ENCODE data around the gene FAS.
A peak's percentile ranks its signal among the peaks of the same experiment; 100 is the strongest.

Gene FAS

GRCh38 chr10:88990384-88991160, at the start of gene FAS:
Gene FAS, plus strand, starts transcription at chr10:88990798. Its CDS starts 79 bp downstream, at chr10:88990877.
- DNase-seq: peak; percentile 89

DNA sequence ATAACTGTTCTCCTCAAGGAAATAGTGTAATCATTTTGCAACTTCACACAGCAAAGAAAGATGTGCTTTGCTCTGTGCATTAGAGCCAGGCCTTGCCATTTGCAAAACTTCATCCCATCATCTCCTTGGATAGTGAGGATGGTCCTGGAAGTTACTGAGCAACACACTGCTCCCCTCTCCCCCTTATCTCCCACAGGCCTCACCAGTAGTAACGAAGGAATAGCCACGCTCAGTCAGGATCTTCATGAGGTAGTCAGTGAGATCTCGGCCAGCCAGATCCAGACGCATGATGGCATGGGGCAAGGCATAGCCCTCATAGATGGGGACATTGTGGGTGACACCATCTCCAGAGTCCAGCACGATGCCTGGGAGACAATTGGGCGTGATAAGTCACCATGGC, 49.6 kb upstream of the FAS start:
- DNase-seq: no peak

DNA sequence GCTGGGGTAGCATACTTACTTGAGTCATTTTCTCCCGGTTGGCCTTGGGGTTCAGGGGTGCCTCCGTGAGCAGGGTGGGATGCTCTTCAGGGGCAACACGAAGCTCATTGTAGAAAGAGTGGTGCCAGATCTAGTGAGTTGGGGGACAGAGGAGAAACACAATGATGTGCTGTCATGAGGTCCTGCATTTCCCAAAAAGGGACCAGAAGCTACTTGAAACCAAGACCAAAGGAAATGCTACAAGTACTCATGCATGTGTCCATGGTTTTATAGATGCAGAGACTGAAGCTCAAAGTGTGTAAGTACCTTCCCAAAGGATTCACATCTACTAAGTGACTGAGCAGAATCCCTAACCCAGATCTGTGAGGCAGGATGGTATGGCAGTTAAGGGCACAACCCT, 46.8 kb upstream of the FAS start:
- DNase-seq: no peak

- DNase-seq: no peak
Measured at GRCh38 chr10:88944813-88945212, 45.8 kb upstream of the FAS start.

DNA sequence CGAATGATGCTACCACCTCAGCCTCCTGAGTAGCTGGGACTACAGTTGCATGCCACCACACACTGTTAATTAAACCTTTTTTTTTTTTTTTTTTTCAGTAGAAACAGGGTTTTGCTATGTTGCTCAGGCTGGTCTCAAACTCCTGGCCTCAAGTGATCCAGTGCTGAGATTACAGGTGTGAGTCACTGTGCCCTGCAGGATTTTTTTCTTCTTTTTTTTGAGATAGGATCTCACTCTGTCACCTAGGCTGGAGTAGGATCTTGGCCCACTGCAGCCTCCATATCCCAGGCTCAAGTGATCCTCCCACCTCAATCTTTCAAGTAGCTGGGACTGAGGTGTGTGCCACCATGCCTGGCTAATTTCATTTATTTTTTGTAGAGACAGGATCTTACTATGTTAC, 44.4 kb upstream of the FAS start:
- DNase-seq: no peak

DNA sequence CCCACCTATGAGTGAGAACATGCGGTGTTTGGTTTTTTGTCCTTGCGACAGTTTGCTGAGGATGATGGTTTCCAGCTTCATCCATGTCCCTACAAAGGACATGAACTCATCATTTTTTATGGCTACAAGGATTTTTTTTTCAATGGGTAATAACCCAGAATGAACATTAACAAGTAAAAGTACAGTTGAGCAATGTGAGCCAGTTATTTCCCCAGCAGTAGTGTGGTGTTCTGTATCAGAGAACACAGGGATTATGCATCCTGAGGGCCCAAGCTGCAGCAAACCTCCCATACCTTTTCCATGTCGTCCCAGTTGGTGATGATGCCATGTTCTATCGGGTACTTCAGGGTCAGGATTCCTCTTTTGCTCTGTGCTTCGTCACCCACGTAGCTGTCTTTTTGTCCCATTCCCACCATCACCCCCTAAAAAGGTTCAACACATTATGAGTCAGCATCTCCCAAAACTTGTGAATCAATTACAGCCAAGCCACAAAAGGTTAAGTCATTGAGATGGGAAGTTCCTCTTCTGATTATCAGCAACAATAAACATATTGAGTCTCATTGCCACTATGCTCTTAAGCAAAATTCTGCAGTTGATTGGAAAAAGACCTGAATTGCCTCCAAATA, 43.5 kb upstream of the FAS start:
- no peak for DNase-seq

DNA sequence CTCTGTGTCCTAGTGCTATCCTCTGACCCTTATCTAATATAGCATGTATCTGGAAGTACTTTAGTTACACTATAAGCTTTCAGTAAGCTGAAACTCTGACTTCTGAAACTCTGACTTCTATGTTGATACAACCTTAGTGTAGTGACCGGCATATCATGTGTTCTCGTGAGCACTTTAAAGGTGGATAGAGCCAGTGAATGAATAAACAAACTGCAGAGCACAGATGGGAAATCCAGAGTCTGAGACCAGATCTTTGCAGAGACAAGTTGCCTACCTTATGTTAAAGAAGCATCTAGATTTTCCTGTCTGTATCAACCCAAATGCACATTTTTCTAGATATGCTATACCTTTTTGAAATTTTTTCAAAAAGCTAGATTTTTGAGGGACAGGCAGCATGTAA, 41.5 kb upstream of the FAS start:
- DNase-seq: no peak

DNA sequence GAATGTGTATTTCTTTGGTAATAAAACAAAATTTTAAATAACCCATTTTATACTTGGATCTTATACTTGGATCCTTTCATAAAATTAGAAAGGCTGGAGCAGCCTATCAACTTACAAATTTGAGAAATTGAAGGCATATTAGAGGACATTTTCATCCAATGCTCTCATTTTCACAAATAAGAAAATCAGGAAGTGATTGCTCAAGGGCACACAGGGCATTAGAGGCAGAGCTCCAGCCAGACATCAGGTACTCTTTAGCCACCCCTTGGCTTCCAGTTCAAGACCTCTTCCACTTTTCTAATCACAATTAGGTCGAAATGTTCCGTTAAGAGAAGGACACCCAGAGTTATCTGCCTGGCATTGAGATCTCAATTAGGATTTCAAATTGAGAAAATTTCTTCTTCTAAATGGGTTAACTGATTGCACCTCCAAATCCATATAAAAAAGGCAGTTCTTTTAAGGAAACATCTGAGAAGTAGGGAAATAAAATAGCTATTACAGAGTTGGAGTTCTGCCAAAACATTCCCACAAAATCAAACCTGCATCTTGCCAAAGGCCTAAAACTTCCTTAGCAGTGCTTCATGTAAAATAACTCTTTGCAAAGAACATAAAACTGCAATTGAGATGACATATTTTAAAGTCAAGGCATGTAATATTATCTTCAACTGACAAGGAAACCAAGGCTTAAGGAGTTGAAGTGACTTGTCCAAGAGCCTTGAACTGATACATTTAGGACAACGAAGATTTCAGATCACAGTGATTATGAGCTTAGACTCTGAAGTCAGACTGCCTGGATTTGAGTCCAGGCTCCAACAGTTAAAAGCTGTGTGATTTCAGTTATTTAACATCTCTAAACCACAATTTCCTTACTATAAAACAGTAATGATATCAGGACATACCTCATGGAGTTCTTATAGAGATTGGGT, 40.4 kb upstream of the FAS start:
- no peak for DNase-seq

- no peak for DNase-seq
Measured at GRCh38 chr10:88952647-88953111, 37.9 kb upstream of the FAS start, which contains the start of gene ACTA2. Gene ACTA2, minus strand, starts transcription at chr10:88952773. Its CDS starts 3,843 bp downstream, at chr10:88948930.

- no peak for DNase-seq
Measured at GRCh38 chr10:88953662-88954061, 36.9 kb upstream of the FAS start.

DNA sequence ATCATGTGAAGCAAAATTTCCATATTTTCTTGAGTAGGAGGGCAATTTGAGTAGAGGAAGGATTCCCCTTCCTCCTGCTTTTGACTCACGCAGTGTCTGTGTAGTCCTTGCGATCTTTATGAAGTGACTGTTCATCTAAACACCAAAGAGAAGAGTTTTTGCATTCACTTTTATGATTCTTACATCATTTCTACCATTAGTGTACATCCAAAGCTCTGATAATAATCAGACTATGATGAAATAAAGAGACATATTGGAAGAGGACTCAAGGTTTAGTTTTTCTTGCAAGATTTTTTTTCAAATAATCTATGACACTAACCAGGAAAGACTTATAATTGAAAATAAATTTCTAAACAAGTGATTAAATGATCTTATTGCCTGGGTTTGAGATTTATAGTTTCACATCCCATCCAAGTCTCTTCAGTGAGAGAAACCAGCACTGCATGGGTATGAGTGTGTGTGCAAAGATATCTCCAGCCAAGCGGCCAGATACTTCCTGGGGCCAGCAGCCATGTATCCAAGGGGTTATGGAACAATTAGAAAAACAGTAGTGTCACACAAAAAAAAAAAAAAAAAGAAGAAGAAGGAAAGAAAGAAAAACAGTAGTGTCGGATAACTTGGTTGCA, 36.0 kb upstream of the FAS start:
- no peak for DNase-seq

DNA sequence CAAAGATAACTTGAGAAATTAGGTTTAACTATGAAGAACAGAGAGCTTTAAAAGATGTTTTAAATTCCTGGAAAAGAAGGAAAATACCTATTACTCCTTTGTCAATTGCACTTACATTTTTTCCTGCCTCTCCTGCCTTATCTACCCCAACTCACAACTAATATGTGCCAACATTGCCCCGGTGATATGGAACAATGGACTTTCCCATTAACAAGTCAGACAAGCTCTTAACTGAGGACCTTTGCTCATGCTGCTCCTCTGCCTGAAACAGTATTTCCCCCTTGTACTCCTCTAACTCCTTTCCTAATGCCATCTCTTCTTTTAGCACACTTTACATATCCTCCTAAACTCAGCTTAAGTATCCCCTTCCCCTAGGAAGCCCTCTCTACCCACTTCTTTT, 33.2 kb upstream of the FAS start:
- no peak for DNase-seq

GRCh38 chr10:88958721-88959120, 31.9 kb upstream of the FAS start:
- DNase-seq: no peak

DNA sequence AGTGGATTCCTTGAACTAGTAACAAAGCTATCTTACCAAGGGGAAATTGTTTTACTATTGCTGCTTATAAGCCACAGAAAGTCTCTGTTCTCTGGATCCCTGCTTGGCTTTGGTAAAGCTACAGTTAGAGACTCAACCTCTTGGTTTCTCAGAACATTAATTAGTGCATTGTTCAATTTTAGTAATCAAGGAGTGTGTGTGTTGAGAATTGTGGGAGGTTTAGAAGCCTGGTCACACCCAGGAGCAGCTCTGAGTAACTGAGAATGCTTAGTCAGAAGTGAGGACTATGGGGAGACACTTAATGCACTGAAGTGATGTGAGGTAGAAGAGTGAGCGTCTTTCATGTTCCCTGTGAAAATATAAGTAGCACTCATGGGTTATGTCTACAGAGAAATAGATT, 29.8 kb upstream of the FAS start:
- DNase-seq: no peak

DNA sequence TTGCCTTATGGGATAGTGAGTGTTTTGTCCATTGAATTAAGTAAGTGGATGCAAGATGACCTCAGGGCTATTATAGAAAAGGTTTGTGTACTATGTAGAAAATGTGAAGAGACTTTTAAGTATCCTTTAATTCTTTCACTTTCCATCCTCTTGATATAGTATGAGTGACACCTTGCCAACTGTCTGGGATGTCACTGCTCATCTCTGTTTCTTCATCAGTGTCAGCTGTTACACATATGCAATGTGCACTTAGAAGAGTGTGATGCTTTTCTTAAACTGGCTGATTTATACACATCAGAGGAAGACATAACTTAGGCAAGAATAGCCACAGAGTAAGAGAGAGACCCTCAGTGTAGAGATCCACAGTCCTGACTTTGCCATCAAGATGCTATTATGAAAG, 29.3 kb upstream of the FAS start:
- no peak for DNase-seq

DNA sequence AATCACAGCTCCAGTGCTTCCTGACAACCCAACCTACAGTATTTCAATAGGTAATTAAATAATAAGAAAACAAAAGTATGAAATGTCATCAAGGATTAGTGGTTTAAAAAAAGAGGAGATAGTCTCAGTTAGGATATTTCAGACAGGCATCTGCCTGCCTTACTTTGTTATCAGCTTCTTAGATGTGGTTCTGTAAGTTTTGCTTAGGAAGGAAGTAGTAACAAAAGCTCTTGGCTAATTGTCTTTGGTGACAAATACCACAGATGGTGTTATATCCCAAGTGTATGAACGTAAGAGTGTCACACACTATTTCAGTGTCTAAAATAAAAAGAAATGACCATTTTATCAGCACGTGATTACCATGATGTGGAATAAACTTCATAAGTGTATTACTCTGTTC, 28.3 kb upstream of the FAS start:
- peak; percentile 42 for DNase-seq

GRCh38 chr10:88963318-88963717, 27.3 kb upstream of the FAS start:
- no peak for DNase-seq

- no peak for DNase-seq
Measured at GRCh38 chr10:88964360-88964759, 26.2 kb upstream of the FAS start.

GRCh38 chr10:88964869-88965415, 25.7 kb upstream of the FAS start:
- DNase-seq: no peak

GRCh38 chr10:88966797-88967196, 23.8 kb upstream of the FAS start:
- no peak for DNase-seq

GRCh38 chr10:88968391-88968790, 22.2 kb upstream of the FAS start:
- DNase-seq: no peak

DNA sequence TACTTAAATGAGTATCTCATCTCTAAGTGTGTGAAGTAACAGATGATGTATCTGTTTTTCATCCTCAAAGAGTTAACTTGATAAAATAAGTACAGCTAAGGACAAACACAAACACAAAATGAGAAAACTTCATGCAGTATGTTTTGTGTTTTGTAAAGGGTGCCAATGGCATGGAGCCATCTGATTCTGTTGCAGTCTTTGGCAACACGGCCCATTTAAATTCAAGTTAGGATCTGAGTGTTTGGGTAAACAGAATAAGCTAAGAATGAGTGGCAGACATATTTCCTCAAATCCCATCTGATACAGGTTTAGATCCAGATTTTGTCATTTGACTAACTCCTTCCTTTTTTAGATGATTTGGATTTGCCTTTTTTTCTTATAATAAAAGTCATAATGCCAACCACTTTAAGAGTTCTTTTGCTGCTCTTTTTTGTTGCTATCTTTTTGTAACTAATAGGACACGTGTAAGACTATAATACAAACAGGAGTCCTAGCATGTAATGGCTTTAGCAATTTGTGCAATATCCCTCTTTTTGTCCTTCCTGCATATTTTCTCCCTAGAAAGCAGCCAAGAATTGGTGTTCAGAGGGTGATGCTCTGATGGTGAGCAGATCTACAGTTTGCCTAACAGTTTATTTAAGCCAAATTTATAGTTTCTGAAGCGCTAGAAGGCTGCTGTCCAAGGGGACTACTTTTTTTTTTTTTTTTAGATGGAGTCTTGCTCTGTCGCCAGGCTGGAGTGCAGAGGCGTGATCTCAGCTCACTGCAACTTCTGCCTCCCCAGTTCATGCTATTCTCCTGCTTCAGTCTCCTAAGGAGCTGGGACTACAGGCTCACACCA, 19.2 kb upstream of the FAS start:
- no peak for DNase-seq
